ENCODE measurements around the gene ZCCHC24.
"Not testable (repeated sequence)": the region's sequence is repeated elsewhere in the genome, so short reads cannot be mapped to it uniquely, and the experiment has no call there.

Gene ZCCHC24

DNA sequence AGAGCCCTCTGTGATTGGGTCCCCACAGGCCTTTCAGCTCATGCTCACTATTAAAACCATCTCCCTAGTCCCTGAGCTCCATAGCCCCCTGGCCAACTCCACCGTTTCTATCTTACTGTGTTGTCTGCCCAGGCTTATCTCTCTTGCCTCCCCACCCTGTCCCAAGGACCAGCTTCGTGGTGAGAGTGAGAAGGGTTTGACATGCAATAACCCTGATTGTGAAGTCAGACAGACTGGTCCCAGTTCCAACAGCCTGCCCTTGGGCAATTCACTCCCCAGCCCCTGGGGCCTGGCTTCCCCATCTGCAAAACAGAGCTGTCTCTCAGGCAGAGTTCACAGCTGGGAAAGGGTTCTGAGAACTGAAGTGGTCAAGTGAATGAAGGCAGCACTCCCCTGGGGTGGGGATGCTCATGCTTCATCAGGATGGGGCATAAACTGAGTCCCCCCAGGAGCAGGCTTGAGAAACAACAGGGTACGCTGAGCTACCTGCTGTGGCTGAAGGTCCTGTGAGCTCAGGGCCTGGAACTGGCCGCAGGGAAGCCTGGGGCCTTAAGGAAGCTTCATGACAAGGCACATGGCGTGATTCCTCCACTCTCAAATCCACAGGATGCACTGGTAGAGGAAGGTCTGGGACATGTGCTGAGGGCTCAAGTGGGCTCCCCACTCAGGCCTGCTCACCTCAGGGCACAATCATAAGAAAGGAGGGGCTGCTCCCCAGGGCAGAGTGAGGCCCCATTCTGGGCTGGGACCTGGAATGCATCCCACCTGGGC, 100.0 kb downstream of the ZCCHC24 start:
- no peak for DNase-seq (ENCODE audit: low read depth)

DNA sequence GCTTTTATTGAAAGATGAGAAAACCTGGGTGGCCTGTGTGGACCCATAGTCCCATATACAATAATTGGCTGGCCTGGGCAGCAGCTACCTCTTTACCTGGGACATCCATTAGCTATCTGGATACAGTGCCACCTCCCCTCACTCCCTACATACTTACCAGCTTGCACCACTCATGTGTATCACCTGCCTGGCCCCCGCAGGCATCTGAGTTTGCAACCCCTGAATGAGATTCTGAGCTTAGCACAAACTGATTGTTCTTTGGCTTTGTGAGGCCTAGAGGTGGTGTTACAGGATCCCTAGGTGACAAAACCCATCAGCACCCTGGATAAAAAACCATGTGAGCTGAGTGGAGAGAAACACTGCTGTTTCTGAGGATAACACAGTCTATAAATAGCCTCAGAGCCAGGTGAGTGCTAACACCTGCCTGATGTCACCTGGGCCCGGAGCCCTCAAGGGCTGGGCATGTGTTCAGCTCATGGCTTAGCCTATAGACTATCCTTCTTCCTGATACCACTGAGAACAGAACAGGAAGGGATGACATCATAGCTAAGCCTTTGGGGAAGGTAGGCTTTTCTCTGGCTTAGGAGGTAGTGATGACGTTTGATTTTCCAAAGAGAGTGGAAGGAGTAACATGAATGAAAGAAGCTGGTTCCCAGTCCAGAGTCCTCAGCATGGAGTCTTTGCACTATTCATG, 100.8 kb downstream of the ZCCHC24 start:
- DNase-seq (ENCODE audit: low read depth): no peak

DNA sequence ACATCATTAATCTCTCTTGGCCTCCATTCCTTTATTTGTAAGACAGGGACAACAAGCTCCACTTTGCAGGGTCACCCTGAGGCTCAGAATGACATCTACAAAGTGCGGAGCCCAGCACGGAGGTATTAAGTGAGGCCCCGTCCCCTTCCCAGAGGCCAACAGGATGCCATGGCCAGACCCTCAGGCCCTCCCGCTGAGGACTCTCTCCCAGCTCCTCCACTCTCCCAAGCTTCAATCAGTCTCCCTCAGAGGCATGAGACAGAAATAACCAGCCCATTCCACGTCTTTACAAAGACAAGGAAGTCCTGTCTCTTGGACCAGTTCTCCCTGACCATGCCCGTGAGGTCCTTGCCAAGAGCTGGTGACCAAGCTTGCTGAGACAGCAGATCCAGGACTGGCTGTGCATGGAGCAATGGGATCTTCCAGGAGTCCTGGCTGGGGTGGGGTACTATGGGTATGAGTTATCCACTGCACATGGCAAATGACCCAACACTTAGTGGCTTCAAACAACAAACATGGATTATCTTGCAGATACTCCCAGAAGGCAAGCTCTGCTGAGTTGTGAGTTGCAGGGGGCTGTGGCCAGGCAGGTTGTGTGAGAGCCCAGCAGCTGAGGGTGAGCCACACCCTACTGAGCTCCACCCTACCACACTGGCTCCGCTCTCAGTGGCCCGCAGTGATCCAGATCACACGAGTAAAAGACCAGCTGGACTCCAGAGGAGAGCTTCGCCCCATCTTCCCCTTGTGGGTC, 102.4 kb downstream of the ZCCHC24 start:
- DNase-seq (ENCODE audit: low read depth): no peak

DNA sequence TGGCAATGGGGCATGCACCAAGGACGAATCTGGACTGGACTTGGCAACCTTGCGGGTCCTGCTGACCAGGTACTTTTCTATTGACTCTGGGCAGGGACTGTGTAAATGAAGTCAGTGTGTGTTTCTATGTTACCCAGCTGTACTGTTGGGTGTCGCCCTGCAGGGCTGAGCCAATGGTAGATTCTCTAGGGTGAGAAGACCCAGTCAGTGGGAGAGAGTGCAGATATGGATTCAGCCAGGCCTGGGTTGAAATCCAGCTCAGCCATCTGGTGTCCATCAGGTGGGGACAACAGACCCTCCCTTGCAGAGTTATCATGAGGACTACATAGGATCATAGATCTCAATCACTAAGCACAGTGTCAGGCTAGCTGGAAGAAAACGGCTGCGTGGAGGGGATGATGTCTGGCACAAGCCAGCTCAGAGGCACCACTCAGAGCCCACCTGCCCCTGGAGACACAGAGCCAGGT, 103.1 kb downstream of the ZCCHC24 start:
- no peak for DNase-seq (ENCODE audit: low read depth)

DNA sequence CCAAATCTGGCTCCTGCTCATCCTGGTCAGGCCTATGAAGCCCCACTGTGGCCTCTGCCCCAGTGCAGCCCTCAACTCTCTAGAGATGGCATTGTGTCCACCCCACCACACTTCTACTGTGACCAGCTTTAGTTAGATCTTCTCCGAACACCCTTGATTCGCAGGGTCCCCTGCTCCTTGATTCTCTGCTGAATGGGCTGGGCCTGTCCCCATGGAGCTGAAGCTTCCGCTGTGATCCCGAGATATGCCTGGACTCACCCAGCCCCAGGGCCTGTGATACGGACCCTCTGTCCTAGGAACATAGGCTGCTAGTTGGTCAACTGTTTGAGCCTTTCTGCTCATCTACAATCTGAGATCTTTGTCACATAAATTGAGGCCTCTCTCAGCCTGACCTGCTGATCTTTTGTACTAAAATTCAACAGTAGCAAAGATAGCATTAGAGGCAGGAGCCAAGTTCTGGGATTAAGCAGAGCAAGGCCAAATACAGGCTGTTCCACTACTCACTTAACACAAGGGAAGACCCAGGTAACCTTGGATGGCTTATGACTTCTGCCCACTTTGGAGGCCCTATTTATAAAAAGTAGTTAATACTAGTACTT, 104.7 kb downstream of the ZCCHC24 start:
- DNase-seq (ENCODE audit: low read depth): no peak

DNA sequence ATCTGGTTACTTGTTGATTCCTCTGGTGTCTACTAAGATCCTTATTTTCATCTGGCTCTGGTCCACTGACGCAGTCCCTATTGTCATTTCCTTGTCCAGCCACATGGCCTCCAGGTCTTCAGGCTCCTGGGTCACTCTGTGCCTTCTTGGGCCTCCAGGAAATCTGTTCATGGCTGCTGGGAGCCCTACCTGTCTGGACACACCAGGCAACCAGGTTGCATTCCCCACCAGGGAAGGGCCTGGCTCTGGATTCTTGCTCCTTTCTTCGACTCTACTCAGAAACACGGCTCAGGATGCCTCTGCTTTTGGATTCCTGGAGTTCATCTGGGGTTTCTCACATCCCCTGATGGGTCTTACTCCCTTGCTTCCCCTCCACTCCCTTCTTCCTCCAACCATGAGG, 106.2 kb downstream of the ZCCHC24 start:
- no peak for DNase-seq (ENCODE audit: low read depth)

DNA sequence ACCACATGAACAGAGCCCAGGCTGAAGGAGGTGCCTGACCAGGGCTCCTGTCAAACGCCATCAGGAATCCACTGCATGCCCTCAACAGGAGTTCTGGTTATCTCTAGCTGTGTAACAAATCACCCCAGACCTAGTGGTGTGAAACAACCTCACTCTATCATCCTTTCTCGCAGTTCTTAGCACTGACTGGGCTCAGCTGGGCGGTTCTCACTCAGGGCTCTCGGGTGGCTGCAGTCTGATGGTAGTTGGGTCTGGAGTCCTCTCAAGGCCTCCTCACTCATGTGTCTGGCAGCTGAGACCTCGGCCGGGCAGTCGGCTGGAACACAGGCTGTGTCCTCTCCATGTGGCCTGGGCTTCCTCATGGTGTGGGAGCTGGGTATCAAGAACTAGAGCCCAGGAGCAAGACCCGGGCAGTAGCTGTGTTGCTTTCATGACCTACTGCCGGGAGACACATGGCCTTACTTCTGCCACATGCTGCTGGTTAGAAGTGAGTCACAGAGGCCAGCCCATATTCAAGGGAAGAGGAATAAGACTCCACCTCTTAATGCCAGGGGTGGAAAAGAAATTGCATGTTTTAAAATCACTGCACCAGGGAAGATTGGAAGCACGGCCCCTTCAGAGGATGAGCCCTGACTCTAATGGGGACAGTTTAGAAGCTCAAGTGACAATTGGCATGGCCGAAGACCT, 107.5 kb downstream of the ZCCHC24 start:
- not testable (repeated sequence) for DNase-seq (ENCODE audit: low read depth)

DNA sequence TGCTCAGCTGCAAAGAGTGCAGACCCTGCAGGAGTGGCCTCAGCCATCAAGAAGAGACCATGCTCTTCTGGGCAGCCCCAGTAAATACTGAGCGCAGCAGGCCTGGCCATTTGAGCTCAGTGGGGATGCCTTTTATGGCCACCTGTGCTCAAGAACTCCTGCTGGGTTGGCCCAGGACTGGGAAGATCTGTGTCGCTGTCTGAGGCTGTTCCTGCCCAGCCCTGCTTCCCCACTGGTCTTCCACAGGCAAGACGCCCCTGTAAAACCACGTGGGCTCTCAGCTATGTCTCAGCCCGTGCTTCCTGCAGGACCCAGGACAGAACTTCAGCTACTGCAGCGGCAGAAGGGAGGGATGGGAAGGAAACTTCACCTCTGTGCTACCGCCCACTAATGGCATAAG, 108.7 kb downstream of the ZCCHC24 start:
- no peak for DNase-seq (ENCODE audit: low read depth)

DNA sequence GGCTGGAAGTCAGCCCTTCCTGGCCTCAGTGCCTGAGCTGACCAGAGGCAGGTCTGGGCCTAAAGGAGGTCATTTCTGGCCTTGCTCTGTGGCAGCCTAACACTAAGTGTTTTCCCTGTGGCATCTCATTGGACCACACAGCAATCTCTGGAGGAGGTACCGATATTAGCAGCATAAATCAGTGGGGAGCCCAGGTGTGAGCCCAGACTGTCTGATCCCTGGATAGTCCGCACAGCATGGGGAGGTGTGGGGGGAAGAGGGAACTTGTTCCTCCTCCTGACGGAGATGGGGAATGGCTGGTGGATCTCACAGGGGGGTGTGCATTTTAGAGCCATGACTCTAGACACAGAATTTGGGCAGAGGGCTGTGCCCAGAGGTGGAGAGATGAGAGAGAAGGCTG, 109.1 kb downstream of the ZCCHC24 start:
- no peak for DNase-seq (ENCODE audit: low read depth)

DNA sequence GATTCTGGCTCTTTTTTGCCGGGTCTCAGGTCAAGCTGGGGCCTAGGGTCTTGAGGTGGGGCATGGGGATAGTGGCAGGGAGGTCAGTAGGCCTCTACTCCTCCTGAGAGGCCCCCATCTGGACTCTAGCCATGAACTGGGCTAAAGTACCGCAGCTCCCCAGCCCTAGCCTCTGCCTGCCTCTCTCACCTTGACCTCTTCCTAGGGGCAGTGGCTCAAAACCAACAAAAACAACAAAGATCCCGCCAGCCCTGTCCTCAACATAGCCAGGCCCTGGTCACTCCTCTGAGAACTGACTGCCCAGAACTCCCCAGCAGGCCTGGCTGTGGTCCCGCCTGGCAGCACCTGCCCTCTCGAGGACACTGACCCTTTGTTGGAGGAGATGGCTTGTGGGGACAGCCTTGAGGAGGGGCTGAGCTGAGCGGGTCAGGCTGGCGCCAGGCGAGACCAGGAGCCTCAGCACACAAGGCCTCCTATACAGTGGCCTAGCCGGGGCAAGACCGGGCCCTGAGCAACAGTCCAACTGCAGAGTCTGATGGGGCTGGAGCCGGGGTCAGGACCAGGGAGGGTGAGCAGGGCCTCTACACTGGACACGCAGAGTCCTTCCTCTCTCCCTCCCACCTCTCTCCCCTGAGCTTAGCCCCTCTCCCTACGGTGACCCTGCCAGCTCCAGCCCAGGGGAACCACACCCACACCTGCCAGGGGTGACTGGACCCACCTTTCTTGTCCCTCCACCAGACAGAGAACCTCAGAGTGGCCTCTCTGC, 109.8 kb downstream of the ZCCHC24 start:
- DNase-seq (ENCODE audit: low read depth): no peak

DNA sequence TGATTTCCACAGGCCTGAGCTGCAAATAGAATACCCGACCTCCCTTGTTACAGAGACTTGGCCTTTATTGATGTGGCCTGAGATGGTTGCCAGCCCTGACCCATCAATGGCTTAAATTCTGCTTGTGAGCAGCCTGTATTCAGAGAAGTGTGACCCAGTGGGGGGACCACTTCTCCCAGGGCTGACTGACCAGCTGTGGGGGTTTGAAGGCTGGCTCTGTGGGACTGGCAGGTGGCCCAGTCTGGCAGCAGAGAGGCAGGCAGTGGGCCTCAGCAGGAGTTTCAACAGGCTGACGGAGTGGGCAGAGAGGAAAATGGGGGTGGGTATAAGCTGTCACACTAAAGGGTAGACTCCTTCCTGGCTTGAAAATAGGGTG, 110.3 kb downstream of the ZCCHC24 start:
- DNase-seq (ENCODE audit: low read depth): no peak

DNA sequence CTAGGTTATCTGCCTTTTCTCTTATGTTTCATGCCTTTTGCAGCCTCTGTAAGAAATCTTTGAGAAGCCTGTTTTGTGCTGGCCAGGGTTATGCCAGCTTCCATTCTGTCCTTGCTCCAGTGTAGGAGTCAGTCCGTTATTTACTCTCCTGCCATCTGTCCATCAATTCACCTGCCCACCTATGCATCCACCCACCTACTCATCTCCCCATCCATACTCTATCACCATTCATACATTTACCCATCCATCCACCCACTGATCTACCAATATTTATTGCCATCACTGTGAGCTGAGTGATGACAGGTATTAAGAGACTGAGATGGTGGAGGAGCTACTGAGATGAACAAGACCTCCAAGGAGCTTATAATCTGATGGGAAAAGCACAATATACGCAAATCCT, 110.9 kb downstream of the ZCCHC24 start:
- no peak for DNase-seq (ENCODE audit: low read depth)

DNA sequence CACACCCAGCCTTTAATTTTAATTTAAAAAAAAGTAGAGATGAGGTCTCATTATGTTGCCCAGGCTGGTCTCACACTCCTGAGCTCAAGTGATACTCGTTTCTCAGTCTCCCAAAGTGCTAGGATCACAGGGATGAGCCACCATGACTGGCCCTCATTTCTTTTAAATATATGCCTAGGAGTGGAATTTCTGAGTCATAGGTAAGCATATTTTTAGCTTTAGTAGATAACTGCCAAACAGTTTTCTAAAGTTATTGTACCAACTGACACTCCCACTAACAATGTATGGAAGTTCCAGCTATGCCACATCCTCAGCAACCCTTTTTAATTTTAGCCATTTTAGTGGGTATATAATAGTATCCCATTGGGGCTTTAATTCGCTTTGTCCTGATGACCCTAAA, 111.9 kb downstream of the ZCCHC24 start:
- no peak for DNase-seq (ENCODE audit: low read depth)

DNA sequence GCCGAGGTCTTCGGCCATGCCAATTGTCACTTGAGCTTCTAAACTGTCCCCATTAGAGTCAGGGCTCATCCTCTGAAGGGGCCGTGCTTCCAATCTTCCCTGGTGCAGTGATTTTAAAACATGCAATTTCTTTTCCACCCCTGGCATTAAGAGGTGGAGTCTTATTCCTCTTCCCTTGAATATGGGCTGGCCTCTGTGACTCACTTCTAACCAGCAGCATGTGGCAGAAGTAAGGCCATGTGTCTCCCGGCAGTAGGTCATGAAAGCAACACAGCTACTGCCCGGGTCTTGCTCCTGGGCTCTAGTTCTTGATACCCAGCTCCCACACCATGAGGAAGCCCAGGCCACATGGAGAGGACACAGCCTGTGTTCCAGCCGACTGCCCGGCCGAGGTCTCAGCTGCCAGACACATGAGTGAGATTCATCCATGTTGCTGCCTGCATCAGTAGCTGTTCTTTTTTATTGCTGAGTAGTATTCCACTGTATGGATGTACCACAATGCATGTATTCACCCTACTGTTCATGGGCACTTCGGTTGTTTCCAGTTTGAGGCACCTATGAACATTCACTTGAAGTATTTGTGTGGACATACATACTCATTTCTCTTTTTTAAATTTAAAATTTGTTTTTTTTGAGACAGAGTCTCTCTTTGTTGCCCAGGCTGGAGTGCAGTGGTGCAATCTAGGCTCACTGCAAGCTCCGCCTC, 112.7 kb downstream of the ZCCHC24 start:
- not testable (repeated sequence) for DNase-seq (ENCODE audit: low read depth)
